Psoas muscle (tissue), 8 donors: ENCODE results near the gene SGPP1. TPM values are rescaled to one million over a fixed set of nuclear protein-coding genes. Genes with fewer than 3 reads are reported as not detected.
"Not testable (repeated sequence)": the region's sequence is repeated elsewhere in the genome, so short reads cannot be mapped to it uniquely, and the experiment has no call there.

ENCODE experiments used
- ATAC-seq, 4 donors: fragments of 200-7000 bp; cut with Tn5 transposase; one replicate each; pipeline ENCODE4 v1.9.1; 2020; ENCODE audit warnings: moderate library complexity in 3 of 4, mild to moderate bottlenecking in 2 of 4
- DNase-seq, 2 donors: peaks; one replicate each; pipeline ENCODE4 v3.0.0-alpha.2; 2020
- H3K27ac ChIP-seq: fragments of 200-600 bp; one replicate; pipeline ENCODE4 v1.8.0; 2022
- H3K27me3 ChIP-seq, 3 donors: fragments of 200-600 bp in 1 of 3; one replicate each; pipeline versions ENCODE4 v1.6.1 to v1.8.0; 2013 to 2022; ENCODE audit warnings: low read length in 2 of 3, mild to moderate bottlenecking in 2 of 3, moderate library complexity in 1 of 3; ENCODE audit not compliant: insufficient read depth in 3 of 3
- H3K36me3 ChIP-seq, 2 donors: fragments of 200-600 bp in 1 of 2; one replicate each; pipeline versions ENCODE4 v1.6.1 to v1.8.0; 2013 to 2022; ENCODE audit warnings: low read depth in 1 of 2, mild to moderate bottlenecking in 1 of 2, moderate library complexity in 1 of 2; ENCODE audit not compliant: insufficient read depth in 1 of 2
- H3K4me1 ChIP-seq: fragments of 200-600 bp; one replicate; pipeline ENCODE4 v1.8.0; 2022
- H3K4me3 ChIP-seq: fragments of 200-600 bp; one replicate; pipeline ENCODE4 v1.8.0; 2022; ENCODE audit warnings: mild to moderate bottlenecking
- H3K9me3 ChIP-seq: fragments of 200-600 bp; one replicate; pipeline ENCODE4 v1.8.0; 2022
- whole genome bisulfite sequencing, 3 donors: extraction: QIAGEN DNeasy Blood & Tissue Kit; methylation state at CpG; one replicate each; pipeline versions ENCODE4 v1.1.6 to v1.1.7; 2013; 5-methylcytosine and 5-hydroxymethylcytosine counted together
- intact Hi-C, 2 donors: fragments of 100-400 bp; cut with DNase I; formaldehyde crosslinking; loops; one replicate each; pipeline versions ENCODE4 v1.11.0 to v1.14.2; 2022
- polyA plus RNA-seq, 3 donors: library from polyadenylated mRNA; stranded (reverse); fragments of 200-250 nt; gene quantifications; one replicate each; pipeline ENCODE4 v1.2.3, GENCODE V29; 2013
- total RNA-seq, 4 donors: library from RNA; stranded (reverse); fragmentation: NEBNext Ultra II Directional in 2 of 4; extraction: Animal tissue kit (Norgen Biotek cat#: 25700) in 2 of 4; gene quantifications; one replicate each; pipeline versions ENCODE4 v1.2.1 to v1.2.4, GENCODE V29; 2021 to 2023
- TF ChIP-seq, protein P1 (sequence below): fragments of 200-600 bp; IDR thresholded peaks from one replicate; pipeline ENCODE4 v1.8.0; 2022; ENCODE audit warnings: antibody characterized with exemption
- donor health status: healthy with polysubstance abuse.
- donor health status: DM: no; HTN: no; CAD: no; lungs with moderate emphysema.
- donor health status: Bipolar disorder and iron deficiency.
- donor health status: healthy.
- donor health status: DM: yes; HTN: yes; CAD: no.
- donor health status: DM: no; HTN: no; CAD: no.
- donor health status: DM: no; HTN: no; CAD: no.
- donor health status: DM: yes; HTN: yes; CAD: no.

SGPP1 gene
- total and polyA plus RNA-seq, 7 donors = 3.1 to 7.6 (median 4.7) TPM

DNA sequence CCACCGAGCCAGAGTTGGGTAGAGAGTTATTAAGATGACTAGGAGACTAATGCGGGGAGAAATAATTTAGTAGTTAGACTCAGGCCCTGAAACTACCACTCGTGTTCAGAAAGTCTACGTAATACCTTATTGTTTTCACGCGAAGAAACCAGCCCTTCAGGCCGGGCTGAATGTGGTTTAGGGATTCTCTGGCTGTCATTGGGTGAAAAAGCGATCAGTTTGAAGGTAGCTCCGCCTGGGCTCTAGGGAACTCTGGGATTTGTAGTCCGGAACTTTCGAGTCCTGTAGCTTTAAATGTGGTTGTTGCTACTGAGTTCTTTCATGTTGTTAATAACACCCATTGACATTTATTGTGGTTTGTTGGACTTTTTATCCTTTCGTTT lies 85.6 kb downstream of the SGPP1 start:
- no peaks in the 10 kb centered on the region for H3K9me3 ChIP-seq
- peak overlapping the region; percentile 72 for H3K4me3 ChIP-seq
- 0 to 1% (median 0%) methylated on average over 12 of the region's 12 CpGs for WGBS, 3 donors
- H3K27ac ChIP-seq = peak overlapping the region; percentile 95
- TF ChIP-seq, protein P1, sequence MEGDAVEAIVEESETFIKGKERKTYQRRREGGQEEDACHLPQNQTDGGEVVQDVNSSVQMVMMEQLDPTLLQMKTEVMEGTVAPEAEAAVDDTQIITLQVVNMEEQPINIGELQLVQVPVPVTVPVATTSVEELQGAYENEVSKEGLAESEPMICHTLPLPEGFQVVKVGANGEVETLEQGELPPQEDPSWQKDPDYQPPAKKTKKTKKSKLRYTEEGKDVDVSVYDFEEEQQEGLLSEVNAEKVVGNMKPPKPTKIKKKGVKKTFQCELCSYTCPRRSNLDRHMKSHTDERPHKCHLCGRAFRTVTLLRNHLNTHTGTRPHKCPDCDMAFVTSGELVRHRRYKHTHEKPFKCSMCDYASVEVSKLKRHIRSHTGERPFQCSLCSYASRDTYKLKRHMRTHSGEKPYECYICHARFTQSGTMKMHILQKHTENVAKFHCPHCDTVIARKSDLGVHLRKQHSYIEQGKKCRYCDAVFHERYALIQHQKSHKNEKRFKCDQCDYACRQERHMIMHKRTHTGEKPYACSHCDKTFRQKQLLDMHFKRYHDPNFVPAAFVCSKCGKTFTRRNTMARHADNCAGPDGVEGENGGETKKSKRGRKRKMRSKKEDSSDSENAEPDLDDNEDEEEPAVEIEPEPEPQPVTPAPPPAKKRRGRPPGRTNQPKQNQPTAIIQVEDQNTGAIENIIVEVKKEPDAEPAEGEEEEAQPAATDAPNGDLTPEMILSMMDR = no peak
- ATAC-seq (peak; percentile 79 to 88 (median 82)), DNase-seq (peak; percentile 65 to 82)
- H3K4me1 ChIP-seq = no peaks in the 10 kb centered on the region
- H3K27me3 ChIP-seq = no peaks in the 10 kb centered on the region
- intact Hi-C loops = loop anchor here (5.0 kb wide), 2 partner anchors 85 to 100 kb away; partner anchors contain the start of genes PPP2R5E (in 1 of the 2) and SGPP1 (in 1 of the 2)
- no peaks in the 10 kb centered on the region for H3K36me3 ChIP-seq

DNA sequence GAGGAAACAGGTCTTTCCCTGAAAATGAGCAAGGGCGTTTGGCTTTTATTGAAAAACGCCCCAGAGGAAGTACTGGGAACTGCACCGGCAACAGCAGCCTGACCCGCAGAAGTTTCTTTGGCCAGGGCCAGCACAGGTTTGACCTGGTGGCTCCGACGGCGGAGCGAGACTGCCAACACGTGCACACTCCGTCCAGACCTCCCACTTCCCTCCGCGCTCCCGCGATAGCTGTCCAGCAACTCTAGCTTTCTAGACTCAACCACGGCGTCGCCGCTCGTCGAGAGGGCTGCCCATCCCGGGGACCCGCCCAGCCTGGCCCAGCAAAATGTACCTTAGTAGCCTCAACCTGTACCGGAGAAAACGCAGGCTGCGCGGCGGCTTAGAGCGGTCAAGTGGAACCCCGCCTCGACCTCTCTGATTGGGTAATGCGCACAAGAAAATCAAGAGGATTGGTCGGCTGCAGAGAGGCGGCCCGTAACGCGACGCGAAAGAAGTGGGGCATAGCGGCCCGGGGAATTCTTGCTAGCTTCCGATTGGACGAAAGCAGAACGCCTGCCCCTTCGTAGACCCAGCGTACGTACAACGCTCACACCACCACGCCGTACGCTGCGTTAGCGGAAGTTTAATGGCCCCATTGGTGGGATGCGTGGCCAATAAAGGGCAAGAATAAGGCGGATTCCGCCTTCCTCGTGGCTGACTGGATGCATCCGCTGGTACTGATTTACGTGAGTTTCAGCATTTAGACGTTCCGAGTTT lies 86.2 kb downstream of the SGPP1 start, which contains the start of gene WDR89:
WDR89 (minus strand) TSS at position 399 of the 756 bp plus-strand sequence. CDS start 41,929 bp downstream, outside the sequence.
- peak within 1 kb of the TSS; percentile 95 for H3K27ac ChIP-seq
- TF ChIP-seq, protein P1 = peak; percentile 88
- peak; percentile 96 to 98 for DNase-seq
- H3K9me3 ChIP-seq = no peaks in the 10 kb centered on the region
- no peaks in the 10 kb centered on the region for H3K27me3 ChIP-seq
- intact Hi-C loops = loop anchor here (5.0 kb wide), 2 partner anchors 86 to 99 kb away; partner anchors contain the start of genes PPP2R5E (in 1 of the 2) and SGPP1 (in 1 of the 2)
- peak within 1 kb of the TSS; percentile 72 for H3K4me3 ChIP-seq
- H3K4me1 ChIP-seq = no peaks in the 10 kb centered on the region
- no peaks in the 10 kb centered on the region for H3K36me3 ChIP-seq
- peak; percentile 94 to 97 (median 96) for ATAC-seq
- WGBS, 3 donors = 0% methylated on average over 59 to 60 of the region's 60 CpGs

DNA sequence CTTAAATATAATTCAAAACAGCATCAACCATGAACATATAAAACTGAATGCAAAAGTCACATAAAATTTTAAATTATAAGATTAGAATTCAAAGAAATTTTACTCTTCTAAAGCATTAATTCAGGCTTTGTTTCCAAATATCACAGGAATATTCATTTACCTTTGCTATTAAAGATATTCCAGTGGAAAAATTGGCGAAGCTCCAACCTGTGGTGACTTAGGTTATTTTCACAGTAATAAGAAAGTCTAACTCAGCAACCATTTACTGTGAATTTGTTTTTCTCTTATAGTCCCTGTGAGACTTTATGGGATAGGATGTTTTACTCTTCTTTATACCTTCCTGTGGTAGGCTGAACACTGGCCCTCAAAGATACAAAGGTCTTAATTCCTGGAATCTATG lies 89.4 kb downstream of the SGPP1 start:
- 90 to 100% (median 93%) methylated on average over 1 of the region's 1 CpG for WGBS, 3 donors
- Histone ChIP-seq H3K9me3 (peaks cover 5% of the 10 kb centered on the region), H3K27ac (no peak overlapping the region), H3K36me3 (no peaks in the 10 kb centered on the region), H3K27me3 (no peaks in the 10 kb centered on the region), H3K4me1 (no peaks in the 10 kb centered on the region), H3K4me3 (no peak overlapping the region)
- DNase-seq (no peak), ATAC-seq (no peak)
- TF ChIP-seq, protein P1 = no peak
- intact Hi-C loops = loop anchor here in 1 of 2 donors (10.0 kb wide), 1 partner anchor 254 kb away; no protein-coding TSS in a partner anchor

DNA sequence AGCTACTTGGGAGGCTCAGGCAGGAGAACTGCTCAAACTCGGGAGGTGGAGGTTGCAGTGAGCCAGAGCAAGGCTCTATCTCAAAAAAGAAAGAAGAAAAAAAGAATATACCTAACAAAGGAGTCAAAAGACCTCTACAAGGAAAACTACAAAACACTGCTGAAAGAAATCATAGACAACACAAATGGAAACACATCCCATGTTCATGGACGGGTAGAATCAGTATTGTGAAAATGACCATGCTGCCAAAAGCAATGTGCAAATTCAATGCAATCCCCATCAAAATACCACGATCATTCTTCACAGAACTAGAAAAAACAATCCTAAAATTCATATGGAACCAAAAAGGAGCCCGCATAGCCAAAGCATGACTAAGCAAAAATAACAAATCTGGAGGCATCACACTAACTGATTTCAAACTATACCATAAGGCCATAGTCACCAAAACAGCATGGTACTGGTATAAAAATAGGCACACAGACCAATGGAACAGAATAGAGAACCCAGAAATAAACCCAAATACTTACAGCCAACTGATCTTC lies 91.7 kb downstream of the SGPP1 start:
- not testable (repeated sequence) for H3K27ac ChIP-seq, H3K36me3 ChIP-seq, ATAC-seq, DNase-seq, H3K27me3 ChIP-seq, H3K4me1 ChIP-seq, H3K9me3 ChIP-seq, H3K4me3 ChIP-seq
- WGBS, 3 donors = 89 to 99% (median 96%) methylated on average over 4 of the region's 4 CpGs
- intact Hi-C loops = loop anchor here in 1 of 2 donors (10.0 kb wide), 1 partner anchor 251 kb away; no protein-coding TSS in a partner anchor

Other genes with a start within 250 kb of the SGPP1 start
- 10 to 100 TPM; 29.3 to 35.0 (median 31.9) TPM for gene PPP2R5E, start 184.7 kb downstream of the SGPP1 start, total RNA-seq
- 10 to 100 TPM; 10.8 to 28.3 (median 13.4) TPM for gene PPP2R5E, start 184.7 kb downstream of the SGPP1 start, polyA plus RNA-seq
- 10 to 100 TPM in 2 of 4 donors, 1 to 10 TPM in 2; 8.6 to 11.4 (median 10.0) TPM for gene WDR89, start 86.2 kb downstream of the SGPP1 start, total RNA-seq
- 10 to 100 TPM in 1 of 3 donors, 1 to 10 TPM in 2; 5.9 to 12.3 (median 9.7) TPM for gene WDR89, start 86.2 kb downstream of the SGPP1 start, polyA plus RNA-seq
- gene SYNE2, start 124.9 kb upstream of the SGPP1 start, total RNA-seq = 100 to 1,000 TPM in 3 of 4 donors, 10 to 100 TPM in 1; 78.3 to 239 (median 152) TPM
- 100 to 1,000 TPM in 2 of 3 donors, 10 to 100 TPM in 1; 23.0 to 188 (median 101) TPM for gene SYNE2, start 124.9 kb upstream of the SGPP1 start, polyA plus RNA-seq